GM19463 (cell line): ENCODE results near the gene GRM8.
A peak's percentile ranks its signal among the peaks of the same experiment; 100 is the strongest.

Experiments
- ATAC-seq: cut with Tn5 transposase; IDR thresholded peaks from one replicate; pipeline ENCODE4 v1.9.1; 2021; ENCODE audit warnings: mild to moderate bottlenecking, moderate library complexity; ENCODE audit not compliant: unreplicated experiment

The GRM8 gene

GRCh38 chr7:127039541-127039940 lies 213.2 kb downstream of the GRM8 start:
- ATAC-seq = no peak

- no peak for ATAC-seq
Measured at GRCh38 chr7:127035203-127035849, 217.4 kb downstream of the GRM8 start.

- ATAC-seq = no peak
Measured at GRCh38 chr7:127034186-127034806, 218.4 kb downstream of the GRM8 start.

GRCh38 chr7:127029823-127030222 lies 222.9 kb downstream of the GRM8 start:
- ATAC-seq = no peak

GRCh38 chr7:127021857-127022256 lies 230.9 kb downstream of the GRM8 start:
- ATAC-seq = no peak

- ATAC-seq = no peak
Measured at GRCh38 chr7:127021019-127021738, 231.6 kb downstream of the GRM8 start.

GRCh38 chr7:127018889-127019288 lies 233.9 kb downstream of the GRM8 start:
- no peak for ATAC-seq

GRCh38 chr7:127017196-127017595 lies 235.5 kb downstream of the GRM8 start:
- no peak for ATAC-seq

- ATAC-seq = no peak
Measured at GRCh38 chr7:127000725-127001124, 252.0 kb downstream of the GRM8 start.

- ATAC-seq = no peak
Measured at GRCh38 chr7:126996659-126997058, 256.1 kb downstream of the GRM8 start.

GRCh38 chr7:126993626-126994213 lies 259.0 kb downstream of the GRM8 start:
- no peak for ATAC-seq

GRCh38 chr7:126988022-126988421 lies 264.7 kb downstream of the GRM8 start:
- no peak for ATAC-seq

GRCh38 chr7:126979722-126980121 lies 273.0 kb downstream of the GRM8 start:
- ATAC-seq = no peak

- ATAC-seq = no peak
Measured at GRCh38 chr7:126978865-126979264, 273.9 kb downstream of the GRM8 start.

GRCh38 chr7:126973066-126973465 lies 279.7 kb downstream of the GRM8 start:
- ATAC-seq = no peak

- no peak for ATAC-seq
Measured at GRCh38 chr7:126972571-126972970, 280.2 kb downstream of the GRM8 start.

GRCh38 chr7:126959649-126960048 lies 293.1 kb downstream of the GRM8 start:
- ATAC-seq = no peak

- ATAC-seq = no peak
Measured at GRCh38 chr7:126958367-126958766, 294.4 kb downstream of the GRM8 start.

- no peak for ATAC-seq
Measured at GRCh38 chr7:126957443-126957842, 295.3 kb downstream of the GRM8 start.

GRCh38 chr7:126953461-126953860 lies 299.3 kb downstream of the GRM8 start:
- no peak for ATAC-seq

GRCh38 chr7:126948664-126949063 lies 304.1 kb downstream of the GRM8 start:
- ATAC-seq = peak; percentile 89
